ENCODE results near the gene CLVS2. TPM values are rescaled to one million over a fixed set of nuclear protein-coding genes. Genes with fewer than 3 reads are reported as not detected.

CLVS2 gene
- total and polyA plus RNA-seq, 4 donors: 0.20 TPM; not detected in 3

- no peak overlapping the region for H3K4me3 ChIP-seq
- H3K27ac ChIP-seq (ENCODE audit: low read depth in 1 of 2, low read length in 1 of 2): no peak overlapping the region
- WGBS, 2 donors: 42 to 53% methylated on average over 2 of the region's 2 CpGs
- H3K9me3 ChIP-seq (ENCODE audit: control insufficient read depth in 4 of 4, insufficient read depth in 3 of 4, low read length in 3 of 4): no peaks in the 10 kb centered on the region
- TF ChIP-seq, protein P1, sequence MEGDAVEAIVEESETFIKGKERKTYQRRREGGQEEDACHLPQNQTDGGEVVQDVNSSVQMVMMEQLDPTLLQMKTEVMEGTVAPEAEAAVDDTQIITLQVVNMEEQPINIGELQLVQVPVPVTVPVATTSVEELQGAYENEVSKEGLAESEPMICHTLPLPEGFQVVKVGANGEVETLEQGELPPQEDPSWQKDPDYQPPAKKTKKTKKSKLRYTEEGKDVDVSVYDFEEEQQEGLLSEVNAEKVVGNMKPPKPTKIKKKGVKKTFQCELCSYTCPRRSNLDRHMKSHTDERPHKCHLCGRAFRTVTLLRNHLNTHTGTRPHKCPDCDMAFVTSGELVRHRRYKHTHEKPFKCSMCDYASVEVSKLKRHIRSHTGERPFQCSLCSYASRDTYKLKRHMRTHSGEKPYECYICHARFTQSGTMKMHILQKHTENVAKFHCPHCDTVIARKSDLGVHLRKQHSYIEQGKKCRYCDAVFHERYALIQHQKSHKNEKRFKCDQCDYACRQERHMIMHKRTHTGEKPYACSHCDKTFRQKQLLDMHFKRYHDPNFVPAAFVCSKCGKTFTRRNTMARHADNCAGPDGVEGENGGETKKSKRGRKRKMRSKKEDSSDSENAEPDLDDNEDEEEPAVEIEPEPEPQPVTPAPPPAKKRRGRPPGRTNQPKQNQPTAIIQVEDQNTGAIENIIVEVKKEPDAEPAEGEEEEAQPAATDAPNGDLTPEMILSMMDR (IDR thresholded peaks at IDR 0.05; ENCODE audit: control extremely low read depth, extremely low read depth): no peak
- H3K27me3 ChIP-seq (ENCODE audit: control insufficient read depth in 3 of 3, insufficient read depth in 3 of 3, low read length in 2 of 3): no peaks in the 10 kb centered on the region
- no peaks in the 10 kb centered on the region for H3K36me3 ChIP-seq (ENCODE audit: control insufficient read depth in 4 of 4, insufficient read depth in 4 of 4, low read length in 4 of 4)
- ATAC-seq (ENCODE audit: insufficient read depth, low FRiP score) (no peak), DNase-seq (no peak)
- no peaks in the 10 kb centered on the region for H3K4me1 ChIP-seq (ENCODE audit: control insufficient read depth in 5 of 5, insufficient read depth in 5 of 5, low read length in 5 of 5)
- H3K9ac ChIP-seq (ENCODE audit: insufficient read depth in 1 of 2, low read length in 2 of 2): no peak overlapping the region
Observed at GRCh38 chr6:123064038-123064437, 68.0 kb downstream of the CLVS2 start.

GRCh38 chr6:123074616-123075015 is 78.6 kb downstream of the CLVS2 start:
- WGBS, 2 donors: 78 to 88% methylated on average over 2 of the region's 2 CpGs
- no peak for ATAC-seq (ENCODE audit: insufficient read depth, low FRiP score)

DNA sequence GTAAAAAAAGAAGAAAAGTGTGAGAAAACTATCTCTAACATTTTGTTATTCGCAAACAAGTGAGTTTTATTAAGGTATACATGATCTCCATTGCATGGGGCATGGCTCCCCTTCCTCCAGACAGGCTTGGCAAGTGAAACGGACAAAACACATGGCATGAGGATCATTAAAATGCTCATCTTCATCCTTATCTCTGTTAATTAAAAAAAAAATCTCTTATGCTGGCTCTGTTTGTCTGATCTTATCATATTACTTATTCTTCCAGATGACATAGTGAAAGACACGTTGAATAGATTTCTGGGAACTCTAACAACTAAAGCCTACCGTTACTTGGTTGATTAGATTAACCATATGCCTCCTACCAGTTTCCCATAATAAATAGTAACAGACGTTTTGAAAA is 89.4 kb downstream of the CLVS2 start:
- no peaks in the 10 kb centered on the region for H3K9me3 ChIP-seq (ENCODE audit: control insufficient read depth in 4 of 4, insufficient read depth in 3 of 4, low read length in 3 of 4)
- TF ChIP-seq, protein P1 (IDR thresholded peaks at IDR 0.05; ENCODE audit: control extremely low read depth, extremely low read depth): no peak
- no peaks in the 10 kb centered on the region for H3K36me3 ChIP-seq (ENCODE audit: control insufficient read depth in 4 of 4, insufficient read depth in 4 of 4, low read length in 4 of 4)
- no peak overlapping the region for H3K27ac ChIP-seq (ENCODE audit: low read depth in 1 of 2, low read length in 1 of 2)
- no peaks in the 10 kb centered on the region for H3K4me1 ChIP-seq (ENCODE audit: control insufficient read depth in 5 of 5, insufficient read depth in 5 of 5, low read length in 5 of 5)
- H3K27me3 ChIP-seq (ENCODE audit: control insufficient read depth in 3 of 3, insufficient read depth in 3 of 3, low read length in 2 of 3): no peaks in the 10 kb centered on the region
- DNase-seq: no peak
- no peak overlapping the region for H3K9ac ChIP-seq (ENCODE audit: insufficient read depth in 1 of 2, low read length in 2 of 2)
- no peak for ATAC-seq (ENCODE audit: insufficient read depth, low FRiP score)
- WGBS, 2 donors: 75 to 85% methylated on average over 5 of the region's 5 CpGs
- H3K4me3 ChIP-seq: no peak overlapping the region

More at GRCh38 chr6:123074616-123075015, 78.6 kb downstream of the CLVS2 start:
- H3K36me3 ChIP-seq (ENCODE audit: control insufficient read depth in 4 of 4, insufficient read depth in 4 of 4, low read length in 4 of 4): no peaks in the 10 kb centered on the region
- no peak overlapping the region for H3K9ac ChIP-seq (ENCODE audit: insufficient read depth in 1 of 2, low read length in 2 of 2)
- H3K9me3 ChIP-seq (ENCODE audit: control insufficient read depth in 4 of 4, insufficient read depth in 3 of 4, low read length in 3 of 4): no peaks in the 10 kb centered on the region
- no peaks in the 10 kb centered on the region for H3K27me3 ChIP-seq (ENCODE audit: control insufficient read depth in 3 of 3, insufficient read depth in 3 of 3, low read length in 2 of 3)
- H3K4me1 ChIP-seq (ENCODE audit: control insufficient read depth in 5 of 5, insufficient read depth in 5 of 5, low read length in 5 of 5): no peaks in the 10 kb centered on the region
- H3K4me3 ChIP-seq: no peak overlapping the region
- no peak overlapping the region for H3K27ac ChIP-seq (ENCODE audit: low read depth in 1 of 2, low read length in 1 of 2)
- no peak for DNase-seq
- TF ChIP-seq, protein P1 (IDR thresholded peaks at IDR 0.05; ENCODE audit: control extremely low read depth, extremely low read depth): no peak

DNA sequence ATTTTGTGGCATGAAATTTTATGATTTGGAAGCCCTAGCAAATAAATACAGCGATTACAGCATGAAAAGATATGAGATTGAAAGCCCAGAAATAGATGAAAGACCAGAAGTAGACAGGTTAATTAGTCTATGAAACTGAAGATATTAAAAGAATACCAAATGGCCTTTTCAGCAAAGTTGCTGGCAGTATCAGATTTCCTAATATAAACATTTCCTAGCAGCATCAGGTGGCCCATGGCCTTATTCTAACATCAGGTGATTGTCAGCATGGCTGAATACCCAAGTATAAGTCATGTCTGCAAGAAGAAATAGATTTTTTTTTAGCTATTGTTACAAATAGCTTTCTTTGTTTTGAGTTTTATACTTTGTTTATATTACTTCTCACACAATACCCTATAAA is 93.2 kb downstream of the CLVS2 start:
- no peak overlapping the region for H3K4me3 ChIP-seq
- no peak overlapping the region for H3K9ac ChIP-seq (ENCODE audit: insufficient read depth in 1 of 2, low read length in 2 of 2)
- TF ChIP-seq, protein P1 (IDR thresholded peaks at IDR 0.05; ENCODE audit: control extremely low read depth, extremely low read depth): no peak
- no peaks in the 10 kb centered on the region for H3K36me3 ChIP-seq (ENCODE audit: control insufficient read depth in 4 of 4, insufficient read depth in 4 of 4, low read length in 4 of 4)
- no peak for DNase-seq
- H3K9me3 ChIP-seq (ENCODE audit: control insufficient read depth in 4 of 4, insufficient read depth in 3 of 4, low read length in 3 of 4): no peaks in the 10 kb centered on the region
- H3K4me1 ChIP-seq (ENCODE audit: control insufficient read depth in 5 of 5, insufficient read depth in 5 of 5, low read length in 5 of 5): no peaks in the 10 kb centered on the region
- no peak overlapping the region for H3K27ac ChIP-seq (ENCODE audit: low read depth in 1 of 2, low read length in 1 of 2)
- H3K27me3 ChIP-seq (ENCODE audit: control insufficient read depth in 3 of 3, insufficient read depth in 3 of 3, low read length in 2 of 3): no peaks in the 10 kb centered on the region
- ATAC-seq (ENCODE audit: insufficient read depth, low FRiP score): no peak
- 58 to 68% methylated on average over 1 of the region's 1 CpG for WGBS, 2 donors

Data from lung (tissue), 12 donors.